ENCODE measurements around the gene GPR42. TPM values are rescaled to one million over a fixed set of nuclear protein-coding genes. Genes with fewer than 3 reads are reported as not detected.

The GPR42 gene, protein sequence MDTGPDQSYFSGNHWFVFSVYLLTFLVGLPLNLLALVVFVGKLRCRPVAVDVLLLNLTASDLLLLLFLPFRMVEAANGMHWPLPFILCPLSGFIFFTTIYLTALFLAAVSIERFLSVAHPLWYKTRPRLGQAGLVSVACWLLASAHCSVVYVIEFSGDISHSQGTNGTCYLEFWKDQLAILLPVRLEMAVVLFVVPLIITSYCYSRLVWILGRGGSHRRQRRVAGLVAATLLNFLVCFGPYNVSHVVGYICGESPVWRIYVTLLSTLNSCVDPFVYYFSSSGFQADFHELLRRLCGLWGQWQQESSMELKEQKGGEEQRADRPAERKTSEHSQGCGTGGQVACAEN
- total RNA-seq (2021; fragmentation: NEBNext Ultra II Directional; extraction: Animal tissue kit (Norgen Biotek cat#: 25700)) = not detected
- long read RNA-seq = 0 reads

DNA sequence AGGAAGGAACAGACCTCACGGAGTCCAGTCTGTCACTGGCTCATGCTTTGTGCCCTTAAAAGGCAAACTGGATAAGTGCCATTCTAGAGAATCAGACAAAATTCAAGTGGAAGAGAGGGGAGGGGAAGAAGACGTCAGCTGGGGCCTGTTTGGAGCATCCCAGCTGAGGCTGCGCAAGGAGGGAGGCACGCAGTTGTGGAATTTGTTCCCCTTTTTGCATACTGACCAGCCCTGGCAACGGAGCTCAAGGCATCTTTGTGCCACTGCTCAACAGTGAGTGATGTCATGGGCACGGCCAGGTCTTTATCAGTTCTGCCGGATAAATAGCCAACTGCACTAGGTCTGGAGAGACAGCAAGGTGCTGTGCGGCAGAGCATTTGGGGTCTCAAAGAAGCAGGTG is at the start of gene GPR42:
TSS of gene GPR42 (plus strand) at position 347 of the 400 bp plus-strand sequence. CDS start 292 bp downstream, outside the sequence.
- no peak for DNase-seq
- Mint-ChIP-seq H3K4me1 (ENCODE audit: low read depth) (0 out of 2 replicates have a peak, but pooled peaks cover 5% of the 10 kb centered on the region), H3K27me3 (ENCODE audit: insufficient read depth) (peaks cover 16% of the 10 kb centered on the region), H3K9me3 (no peaks in the 10 kb centered on the region), H3K27ac (no peak within 1 kb of the TSS), H3K4me3 (no peak within 1 kb of the TSS), H3K36me3 (ENCODE audit: low read depth) (no peaks in the 10 kb centered on the region)
- no peak for TF ChIP-seq CTCF (IDR thresholded peaks at IDR 0.05)

- H3K27ac Mint-ChIP-seq = no peak overlapping the region
- TF ChIP-seq CTCF (IDR thresholded peaks at IDR 0.05) = no peak
- H3K4me1 Mint-ChIP-seq (ENCODE audit: low read depth) = peaks cover 15% of the 10 kb centered on the region
Measured at GRCh38 chr19:35321291-35321690, 49.6 kb upstream of the GPR42 start.

DNA sequence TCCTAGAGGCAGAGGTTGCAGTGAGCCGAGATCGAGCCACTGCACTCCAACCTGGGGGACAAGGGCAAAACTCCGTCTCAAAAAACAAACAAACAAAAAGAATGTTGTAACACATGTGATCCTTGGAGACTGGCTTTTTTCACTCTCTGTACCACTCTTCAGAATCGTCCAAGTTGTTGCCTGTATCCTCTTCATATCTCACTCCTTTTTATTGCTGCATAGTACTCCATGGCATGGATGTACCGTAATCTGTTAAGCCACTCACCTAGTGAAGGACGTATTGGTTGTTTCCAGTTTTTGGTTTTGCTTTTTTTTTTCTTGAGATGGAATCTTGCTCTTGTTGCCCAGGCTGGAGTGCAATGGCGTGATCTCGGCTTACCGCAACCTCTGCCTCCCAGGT is 48.9 kb upstream of the GPR42 start:
- H3K4me3 Mint-ChIP-seq = no peak overlapping the region
- H3K36me3 Mint-ChIP-seq (ENCODE audit: low read depth) = peaks cover 5% of the 10 kb centered on the region; the same call in 1 of the 2 replicates
- peaks cover 15% of the 10 kb centered on the region for H3K4me1 Mint-ChIP-seq (ENCODE audit: low read depth)
- peaks cover 8% of the 10 kb centered on the region for H3K9me3 Mint-ChIP-seq
- H3K27ac Mint-ChIP-seq = no peak overlapping the region
- H3K27me3 Mint-ChIP-seq (ENCODE audit: insufficient read depth) = peaks cover 13% of the 10 kb centered on the region
- no peak for TF ChIP-seq CTCF (IDR thresholded peaks at IDR 0.05)
- DNase-seq = no peak

More at GRCh38 chr19:35321291-35321690, 49.6 kb upstream of the GPR42 start:
- DNase-seq = no peak
- H3K9me3 Mint-ChIP-seq = peaks cover 8% of the 10 kb centered on the region
- H3K4me3 Mint-ChIP-seq = no peak overlapping the region
- peaks cover 12% of the 10 kb centered on the region for H3K27me3 Mint-ChIP-seq (ENCODE audit: insufficient read depth)
- peaks cover 5% of the 10 kb centered on the region; the same call in 1 of the 2 replicates for H3K36me3 Mint-ChIP-seq (ENCODE audit: low read depth)

GRCh38 chr19:35327642-35328041 is 43.2 kb upstream of the GPR42 start:
- no peak overlapping the region for H3K27ac Mint-ChIP-seq
- peaks cover under 1% of the 10 kb centered on the region; the same call in 1 of the 2 replicates for H3K9me3 Mint-ChIP-seq
- peaks cover 47% of the 10 kb centered on the region for H3K27me3 Mint-ChIP-seq (ENCODE audit: insufficient read depth)
- TF ChIP-seq CTCF (IDR thresholded peaks at IDR 0.05) = peak; percentile 41; the same call in 1 of the 2 replicates
- no peak overlapping the region for H3K4me3 Mint-ChIP-seq
- no peaks in the 10 kb centered on the region for H3K36me3 Mint-ChIP-seq (ENCODE audit: low read depth)
- no peak for DNase-seq
- H3K4me1 Mint-ChIP-seq (ENCODE audit: low read depth) = no peaks in the 10 kb centered on the region

GRCh38 chr19:35328851-35329285 is 42.0 kb upstream of the GPR42 start, which contains the start of gene CD22:
TSS of gene CD22 (plus strand) at chr19:35329187. CDS start at chr19:35332041, 2,854 bp downstream.
- Mint-ChIP-seq H3K36me3 (ENCODE audit: low read depth) (no peaks in the 10 kb centered on the region), H3K27ac (no peak within 1 kb of the TSS), H3K4me1 (ENCODE audit: low read depth) (no peaks in the 10 kb centered on the region), H3K9me3 (no peaks in the 10 kb centered on the region), H3K4me3 (no peak within 1 kb of the TSS), H3K27me3 (ENCODE audit: insufficient read depth) (peaks cover 56% of the 10 kb centered on the region)
- no peak for TF ChIP-seq CTCF (IDR thresholded peaks at IDR 0.05)
- no peak for DNase-seq

Measured in HFFc6 (cell line).